ENCODE data around the gene DNAJC21.

Gene DNAJC21

GRCh38 chr5:34900652-34901051 lies 28.7 kb upstream of the DNAJC21 start:
- ChIA-PET CTCF (interaction anchor here (0.8 to 2.1 kb wide), 2 partner anchors 376 to 414 kb away, joined by 4 to 5 read pairs; no protein-coding TSS in a partner anchor), POLR2A (interaction anchor here (5.2 kb wide), 1 partner anchor 14 kb away, joined by 32 read pairs; the partner anchor contains the start of genes BRIX1 and RAD1)
- no peak for DNase-seq (ENCODE audit: extremely low spot score)
- no peak for TF ChIP-seq CTBP1 (IDR thresholded peaks at IDR 0.05; ENCODE audit: borderline replicate concordance)
- no peak for TF ChIP-seq TARDBP (IDR thresholded peaks at IDR 0.05)
- TF ChIP-seq SP1 (IDR thresholded peaks at IDR 0.05): no peak
- TF ChIP-seq FOXM1 (IDR thresholded peaks at IDR 0.05; ENCODE audit: borderline replicate concordance): no peak
- no peak for TF ChIP-seq ZNF384 (IDR thresholded peaks at IDR 0.05)
- no peak for TF ChIP-seq BHLHE40 (IDR thresholded peaks at IDR 0.05; ENCODE audit: borderline replicate concordance)
- no peak for TF ChIP-seq FOXK2 (IDR thresholded peaks at IDR 0.05)
- no peak for TF ChIP-seq ELF4 (IDR thresholded peaks at IDR 0.05)
- TF ChIP-seq SUZ12 (IDR thresholded peaks at IDR 0.05): no peak
- no peak for TF ChIP-seq NFRKB (IDR thresholded peaks at IDR 0.05)
- no peak for TF ChIP-seq ARNT (IDR thresholded peaks at IDR 0.05)

- TF ChIP-seq LEF1 (IDR thresholded peaks at IDR 0.05; ENCODE audit: borderline replicate concordance): no peak
- no peak for TF ChIP-seq NFRKB (IDR thresholded peaks at IDR 0.05)
- TF ChIP-seq FOXK2 (IDR thresholded peaks at IDR 0.05): no peak
- TF ChIP-seq FOXM1 (IDR thresholded peaks at IDR 0.05; ENCODE audit: borderline replicate concordance): no peak
- TF ChIP-seq SP1 (IDR thresholded peaks at IDR 0.05): no peak
- TF ChIP-seq ARNT (IDR thresholded peaks at IDR 0.05): no peak
- TF ChIP-seq FOXA1 (IDR thresholded peaks at IDR 0.05): no peak
- TF ChIP-seq PKNOX1 (IDR thresholded peaks at IDR 0.05): no peak
- no peak for TF ChIP-seq HDGF (IDR thresholded peaks at IDR 0.05; ENCODE audit: borderline replicate concordance)
- no peak for DNase-seq (ENCODE audit: extremely low spot score)
- ChIA-PET POLR2A (interaction anchor here (0.6 to 5.2 kb wide), 2 partner anchors 12 to 243 kb away, joined by 3 to 32 read pairs; partner anchors contain the start of genes BRIX1 and RAD1), CTCF (interaction anchor here (0.5 kb wide), 1 partner anchor 1512 kb away, joined by 4 read pairs; no protein-coding TSS in a partner anchor)
These were observed 26.1 kb upstream of the DNAJC21 start for GRCh38 chr5:34903260-34903659.

GRCh38 chr5:34905564-34905963 lies 23.8 kb upstream of the DNAJC21 start:
- ChIA-PET POLR2A (interaction anchor here (1.4 to 5.2 kb wide), 2 partner anchors 10 kb away, joined by 11 to 32 read pairs; partner anchors contain the start of genes BRIX1 and RAD1), CTCF (interaction anchor here (1.0 to 1.1 kb wide), 4 partner anchors 8 to 420 kb away, joined by 3 to 4 read pairs (median 3); no protein-coding TSS in a partner anchor)
- no peak for TF ChIP-seq ARNT (IDR thresholded peaks at IDR 0.05)
- no peak for TF ChIP-seq BHLHE40 (IDR thresholded peaks at IDR 0.05; ENCODE audit: borderline replicate concordance)
- TF ChIP-seq ELF4 (IDR thresholded peaks at IDR 0.05): no peak
- TF ChIP-seq CTBP1 (IDR thresholded peaks at IDR 0.05; ENCODE audit: borderline replicate concordance): no peak
- no peak for TF ChIP-seq HDGF (IDR thresholded peaks at IDR 0.05; ENCODE audit: borderline replicate concordance)
- no peak for TF ChIP-seq FOXA1 (IDR thresholded peaks at IDR 0.05)
- no peak for TF ChIP-seq PKNOX1 (IDR thresholded peaks at IDR 0.05)
- TF ChIP-seq SP1 (IDR thresholded peaks at IDR 0.05): no peak
- no peak for TF ChIP-seq FOXK2 (IDR thresholded peaks at IDR 0.05)
- TF ChIP-seq ZNF384 (IDR thresholded peaks at IDR 0.05): no peak
- no peak for DNase-seq (ENCODE audit: extremely low spot score)

- DNase-seq (ENCODE audit: extremely low spot score): no peak
- CTCF ChIA-PET: interaction anchor here (0.7 kb wide), 1 partner anchor 1379 kb away, joined by 6 read pairs; no protein-coding TSS in a partner anchor
- POLR2A ChIA-PET: no interaction called here
- TF ChIP-seq L3MBTL2 (conservative IDR thresholded peaks at IDR 0.05) (no peak), ARNT (IDR thresholded peaks at IDR 0.05) (no peak), SP1 (IDR thresholded peaks at IDR 0.05) (no peak), LEF1 (IDR thresholded peaks at IDR 0.05; ENCODE audit: borderline replicate concordance) (no peak), ZNF384 (IDR thresholded peaks at IDR 0.05) (no peak), CTBP1 (IDR thresholded peaks at IDR 0.05; ENCODE audit: borderline replicate concordance) (no peak), FOXA1 (IDR thresholded peaks at IDR 0.05) (no peak), FOXM1 (IDR thresholded peaks at IDR 0.05; ENCODE audit: borderline replicate concordance) (no peak), SUZ12 (IDR thresholded peaks at IDR 0.05) (no peak), FOXK2 (IDR thresholded peaks at IDR 0.05) (no peak), BHLHE40 (IDR thresholded peaks at IDR 0.05; ENCODE audit: borderline replicate concordance) (no peak), PKNOX1 (IDR thresholded peaks at IDR 0.05) (no peak), NFRKB (IDR thresholded peaks at IDR 0.05) (no peak), HDGF (IDR thresholded peaks at IDR 0.05; ENCODE audit: borderline replicate concordance) (no peak), TARDBP (IDR thresholded peaks at IDR 0.05) (no peak), ELF4 (IDR thresholded peaks at IDR 0.05) (no peak)
These were observed 16.3 kb upstream of the DNAJC21 start for GRCh38 chr5:34913072-34913471.

GRCh38 chr5:34914671-34915138 lies 14.7 kb upstream of the DNAJC21 start:
- POLR2A ChIA-PET: interaction anchor here (0.6 to 3.9 kb wide), 35 partner anchors 8 to 1237 kb away, joined by 3 to 65 read pairs (median 6); partner anchors contain the start of genes DNAJC21, LMBRD2, RAI14 and SKP2
- CTCF ChIA-PET: interaction anchor here (0.8 to 1.1 kb wide), 2 partner anchors 8 to 35 kb away, joined by 3 read pairs; no protein-coding TSS in a partner anchor
- peak; percentile 27 for DNase-seq (ENCODE audit: extremely low spot score)
- TF ChIP-seq L3MBTL2 (conservative IDR thresholded peaks at IDR 0.05): 0 out of 2 replicates have a peak, but pooled peaks have one; percentile 14
- no peak for TF ChIP-seq NFRKB (IDR thresholded peaks at IDR 0.05)

Measured in HEK293T (cell line).